ENCODE data around the gene GATA6. TPM values are rescaled to one million over a fixed set of nuclear protein-coding genes. Genes with fewer than 3 reads are reported as not detected.

The GATA6 gene
- total RNA-seq, 2 donors from 2014 or later = 41.8 to 114 TPM

GRCh38 chr18:22153428-22153827, 16.0 kb upstream of the GATA6 start:
- intact Hi-C loops (cut with DNase I) = no loop called here
- WGBS, 2 donors = 88 to 90% methylated on average over 3 of the region's 3 CpGs

GRCh38 chr18:22155584-22155983, 13.8 kb upstream of the GATA6 start:
- H3K9me3 ChIP-seq = no peaks in the 10 kb centered on the region
- intact Hi-C loops (cut with DNase I) = no loop called here
- H3K36me3 ChIP-seq (replicated peaks in 1 of 2; ENCODE audit: insufficient read depth in 1 of 2, low read depth in 2 of 2) = no peaks in the 10 kb centered on the region
- no peaks in the 10 kb centered on the region for H3K27me3 ChIP-seq
- ATAC-seq = no peak
- no peak for DNase-seq
- peaks cover 3% of the 10 kb centered on the region for H3K4me1 ChIP-seq
- no peak overlapping the region for H3K27ac ChIP-seq
- H3K4me3 ChIP-seq = no peak overlapping the region
- no peak for TF ChIP-seq CTCF (IDR thresholded peaks at IDR 0.05)
- no peak for TF ChIP-seq POLR2A (IDR thresholded peaks at IDR 0.05)
- 78 to 95% methylated on average over 2 of the region's 2 CpGs for WGBS, 2 donors

More at GRCh38 chr18:22153428-22153827, 16.0 kb upstream of the GATA6 start:
- ATAC-seq = no peak
- no peaks in the 10 kb centered on the region for H3K36me3 ChIP-seq (replicated peaks in 1 of 2; ENCODE audit: insufficient read depth in 1 of 2, low read depth in 2 of 2)
- no peak for DNase-seq
- no peak overlapping the region for H3K4me3 ChIP-seq
- H3K4me1 ChIP-seq = peaks cover 3% of the 10 kb centered on the region
- no peaks in the 10 kb centered on the region for H3K9me3 ChIP-seq
- no peak overlapping the region for H3K27ac ChIP-seq
- H3K27me3 ChIP-seq = no peaks in the 10 kb centered on the region
- no peak for TF ChIP-seq CTCF (IDR thresholded peaks at IDR 0.05)
- TF ChIP-seq POLR2A (IDR thresholded peaks at IDR 0.05) = no peak

GRCh38 chr18:22159014-22159413, 10.4 kb upstream of the GATA6 start:
- no peaks in the 10 kb centered on the region for H3K36me3 ChIP-seq (replicated peaks in 1 of 2; ENCODE audit: insufficient read depth in 1 of 2, low read depth in 2 of 2)
- H3K27me3 ChIP-seq = no peaks in the 10 kb centered on the region
- DNase-seq = no peak
- no peaks in the 10 kb centered on the region for H3K9me3 ChIP-seq
- H3K27ac ChIP-seq = no peak overlapping the region
- ATAC-seq = no peak
- no peak for TF ChIP-seq POLR2A (IDR thresholded peaks at IDR 0.05)
- no peak for TF ChIP-seq CTCF (IDR thresholded peaks at IDR 0.05)
- intact Hi-C loops (cut with DNase I) = no loop called here
- H3K4me3 ChIP-seq = no peak overlapping the region
- H3K4me1 ChIP-seq = peaks cover 12% of the 10 kb centered on the region
- 48 to 61% methylated on average over 2 of the region's 2 CpGs for WGBS, 2 donors

GRCh38 chr18:22161090-22161489, 8.3 kb upstream of the GATA6 start:
- DNase-seq = no peak
- H3K9me3 ChIP-seq = no peaks in the 10 kb centered on the region
- intact Hi-C loops (cut with DNase I) = no loop called here
- no peak overlapping the region for H3K4me3 ChIP-seq
- TF ChIP-seq POLR2A (IDR thresholded peaks at IDR 0.05) (no peak), CTCF (IDR thresholded peaks at IDR 0.05) (no peak)
- H3K4me1 ChIP-seq = peaks cover 20% of the 10 kb centered on the region
- no peaks in the 10 kb centered on the region for H3K36me3 ChIP-seq (replicated peaks in 1 of 2; ENCODE audit: insufficient read depth in 1 of 2, low read depth in 2 of 2)
- H3K27me3 ChIP-seq = no peaks in the 10 kb centered on the region
- H3K27ac ChIP-seq = no peak overlapping the region
- no peak for ATAC-seq
- 88 to 90% methylated on average over 5 of the region's 5 CpGs for WGBS, 2 donors

- no peaks in the 10 kb centered on the region for H3K36me3 ChIP-seq (replicated peaks in 1 of 2; ENCODE audit: insufficient read depth in 1 of 2, low read depth in 2 of 2)
- 65 to 68% methylated on average over 8 of the region's 8 CpGs for whole genome bisulfite sequencing, 2 donors
- intact Hi-C loops (cut with DNase I) = no loop called here
- no peaks in the 10 kb centered on the region for H3K9me3 ChIP-seq
- no peak overlapping the region for H3K4me3 ChIP-seq
- H3K4me1 ChIP-seq = peaks cover 20% of the 10 kb centered on the region
- no peak for TF ChIP-seq POLR2A (IDR thresholded peaks at IDR 0.05)
- no peak for TF ChIP-seq CTCF (IDR thresholded peaks at IDR 0.05)
- no peak for DNase-seq
- no peak for ATAC-seq
- H3K27ac ChIP-seq = peak overlapping the region; percentile 26 to 100 (median 98)
- H3K27me3 ChIP-seq = no peaks in the 10 kb centered on the region
These were observed 5.8 kb upstream of the GATA6 start for GRCh38 chr18:22163416-22164161.

All from body of pancreas (tissue), 4 donors.